Hematopoietic multipotent progenitor cell treated with erythropoietin and hydrocortisone succinate and interleukin-3 and kit ligand, for 15 days (in vitro differentiated cells): Measurements from ENCODE around the gene SNHG17.
"Not testable (repeated sequence)": the region's sequence is repeated elsewhere in the genome, so short reads cannot be mapped to it uniquely, and the experiment has no call there.

Source experiments
- DNase-seq: peaks from one replicate; pipeline ENCODE4 v3.0.0-alpha.2; 2015; ENCODE audit warnings: low spot score

Gene SNHG17

DNA sequence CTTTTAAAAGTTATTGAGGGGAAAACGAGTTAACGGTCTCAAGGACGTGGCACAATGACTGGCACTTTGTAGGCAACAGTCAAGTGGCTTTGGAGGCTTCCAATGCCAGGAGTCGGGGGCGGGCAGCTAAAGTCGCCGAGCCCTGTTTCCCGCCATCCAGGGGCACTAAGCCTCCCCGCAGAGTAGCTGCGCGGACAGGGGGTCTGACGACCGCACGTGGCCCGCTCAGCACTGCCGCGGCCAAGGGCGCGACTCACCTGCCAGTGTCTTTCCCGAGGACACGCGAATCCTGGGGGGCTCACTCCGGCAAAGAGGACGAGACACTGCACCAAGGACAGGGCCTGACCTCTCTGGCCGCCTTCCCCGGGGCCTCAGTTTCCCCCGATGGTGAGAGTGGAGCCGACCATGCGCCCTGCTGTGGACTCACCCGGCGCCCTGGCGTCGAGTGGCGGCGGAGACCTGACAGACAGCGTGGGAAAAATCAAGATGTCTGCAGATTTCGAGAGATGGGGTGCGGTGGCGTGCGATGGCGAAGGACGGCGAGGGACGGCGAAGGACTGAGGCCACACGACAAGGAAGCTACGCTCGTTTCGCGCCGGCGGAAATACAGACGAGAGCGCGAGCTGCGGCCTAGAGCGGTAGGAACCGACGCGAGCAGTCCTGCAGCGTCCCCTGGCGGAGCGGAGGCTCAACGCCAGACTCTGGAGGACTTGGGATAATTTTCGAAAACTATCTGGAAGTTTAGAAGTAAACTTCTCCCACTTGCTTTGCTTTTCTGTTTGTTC lies at the start of gene SNHG17:
SNHG17 (minus strand) TSS at position 559 of the 785 bp plus-strand sequence.
- DNase-seq: peak; percentile 93

DNA sequence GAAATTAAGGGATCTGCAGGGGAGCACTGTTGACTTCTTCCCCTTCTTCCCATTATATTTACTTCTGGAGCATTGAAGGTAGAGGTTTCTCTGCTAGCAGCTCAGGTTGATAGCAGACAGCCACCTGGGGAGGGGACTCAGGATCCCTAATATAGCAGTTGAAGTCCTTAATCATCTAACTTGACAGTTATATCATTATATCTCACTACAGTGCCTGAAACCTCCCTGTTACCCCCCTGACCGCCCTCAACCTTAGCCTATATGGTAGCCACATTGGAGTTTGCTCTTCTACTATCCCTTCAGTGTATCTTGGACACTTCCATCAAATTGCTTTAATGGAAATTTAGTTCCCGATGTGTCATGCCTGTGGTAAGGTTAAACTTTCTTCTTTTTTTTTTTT lies 44.5 kb upstream of the SNHG17 start:
- DNase-seq: no peak

DNA sequence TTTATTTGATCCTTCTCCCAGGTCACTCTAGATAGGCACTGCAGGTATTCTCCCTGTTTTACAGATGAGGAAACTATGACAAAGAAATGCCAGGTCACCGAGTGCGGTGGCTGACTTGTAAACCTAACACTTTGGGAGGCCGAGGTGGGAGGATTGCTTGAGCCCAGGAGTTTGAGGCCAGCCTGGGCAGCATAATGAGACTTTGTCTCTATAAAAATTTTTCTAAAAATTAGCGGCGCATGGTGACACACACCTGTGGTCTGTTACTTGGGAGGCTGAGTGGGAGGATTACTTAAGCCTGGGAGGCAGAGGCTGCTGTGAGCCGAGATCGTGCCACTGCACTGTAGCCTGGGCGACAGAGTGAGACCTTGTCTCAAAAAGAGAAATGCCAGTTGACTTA lies 42.6 kb upstream of the SNHG17 start:
- no peak for DNase-seq

DNA sequence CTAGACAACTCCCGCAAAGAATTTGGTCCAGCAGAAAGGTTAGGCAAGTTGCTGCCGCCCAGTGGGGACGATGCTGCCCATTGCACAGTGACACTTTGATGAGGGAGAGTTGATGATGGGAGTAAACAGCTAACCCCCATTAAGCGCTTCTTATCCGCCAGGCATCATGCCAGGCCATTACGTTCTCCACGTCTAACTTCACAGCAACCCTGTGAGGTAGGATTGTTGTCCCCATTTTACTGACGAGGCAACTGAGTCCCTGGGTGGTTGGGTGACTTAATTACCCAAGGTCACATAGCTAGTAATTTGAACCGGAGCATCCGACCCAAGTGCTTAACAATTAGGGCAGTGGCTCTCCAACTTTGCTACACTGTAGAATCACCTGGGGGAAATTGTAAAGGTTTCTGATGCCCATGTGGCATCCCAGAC lies 38.3 kb upstream of the SNHG17 start:
- peak; percentile 51 for DNase-seq

DNA sequence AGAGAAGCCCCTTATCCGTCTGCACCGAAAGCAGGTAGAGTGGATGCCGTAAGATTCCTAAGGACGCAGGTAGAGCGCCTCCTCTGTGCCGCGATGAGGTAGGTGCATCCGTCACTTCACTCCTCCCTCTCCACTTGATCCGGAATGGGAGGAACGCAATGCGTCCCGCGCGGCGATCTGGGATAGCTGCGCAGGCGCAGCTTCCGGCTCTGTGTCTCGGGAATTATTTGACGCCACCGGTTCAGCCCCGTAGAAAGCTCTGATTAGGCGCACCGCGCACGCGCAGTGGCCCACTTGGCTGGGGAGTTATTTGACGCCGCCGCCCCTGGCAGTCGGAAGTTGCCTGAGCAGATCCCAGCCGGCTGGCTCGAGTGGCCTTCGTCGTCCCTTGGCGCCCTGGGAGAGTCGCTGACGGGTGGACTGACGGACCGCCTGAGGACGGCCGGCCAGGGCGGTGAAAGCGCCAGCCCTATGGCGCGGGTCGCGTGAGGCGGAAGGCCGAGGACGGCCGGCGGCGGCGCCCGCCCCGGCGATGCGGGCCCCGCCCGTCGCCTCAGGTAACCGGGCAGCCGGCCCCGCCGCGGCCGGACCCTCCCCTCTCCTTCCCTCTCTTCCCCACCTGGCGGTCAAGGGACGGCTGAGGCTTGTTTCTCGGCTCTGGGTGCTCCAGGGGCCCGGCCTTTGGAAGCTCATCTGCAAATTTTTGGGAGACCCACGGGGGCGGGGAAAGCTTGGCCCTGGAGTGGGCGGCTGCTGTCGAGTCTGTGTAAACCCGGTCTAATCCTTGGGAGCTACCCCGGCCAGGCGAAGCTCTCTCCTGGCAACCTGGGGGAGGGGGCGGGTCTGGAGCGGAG lies 37.6 kb upstream of the SNHG17 start, which contains the start of gene RALGAPB:
RALGAPB (plus strand) TSS at position 331 of the 854 bp plus-strand sequence. CDS start 15,590 bp downstream, outside the sequence.
- peak; percentile 99 for DNase-seq

DNA sequence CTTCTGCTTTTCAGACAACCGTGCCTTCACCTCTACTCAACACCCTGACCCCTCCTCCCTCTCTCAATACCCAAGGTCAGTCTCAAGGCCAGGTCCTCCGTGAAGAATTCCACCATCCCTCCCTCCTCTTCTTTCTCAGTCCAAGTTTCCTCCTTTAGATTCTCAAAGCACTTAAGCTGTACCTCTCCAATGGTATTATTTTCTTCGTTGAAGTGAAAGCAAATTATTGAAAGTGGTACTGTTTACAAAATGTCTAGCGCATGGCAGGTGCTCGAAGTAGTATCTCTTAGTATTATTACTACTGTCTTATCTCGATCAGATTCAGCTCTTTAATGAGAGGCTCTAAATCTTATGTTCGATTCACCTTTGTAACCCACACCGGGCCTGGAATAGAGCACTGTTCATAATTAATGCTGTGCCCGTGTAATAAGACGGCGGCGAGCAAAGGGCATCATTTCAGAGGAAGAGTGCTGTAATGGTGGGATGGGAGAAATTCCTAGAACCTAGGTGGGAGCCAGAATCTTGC lies 36.9 kb upstream of the SNHG17 start:
- DNase-seq: no peak

DNA sequence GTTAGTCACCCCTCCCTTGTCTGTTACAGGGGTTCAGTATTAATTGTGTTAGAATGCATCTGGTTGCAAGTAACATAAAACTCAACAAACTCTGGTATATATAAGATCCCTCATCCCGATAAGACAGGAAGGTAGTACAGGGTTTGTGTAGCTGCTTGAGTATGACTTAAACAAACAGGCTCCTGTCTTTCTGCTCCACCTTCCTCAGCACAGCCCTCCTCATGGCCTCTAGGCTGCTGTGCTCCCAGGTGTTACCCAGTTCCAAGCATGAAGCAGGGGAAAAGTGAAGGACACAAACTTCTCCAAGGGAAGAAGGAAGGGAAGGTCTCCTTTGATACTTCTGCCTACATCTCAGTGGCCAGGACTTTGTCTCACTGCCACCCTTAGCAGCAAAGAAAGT lies 36.1 kb upstream of the SNHG17 start:
- no peak for DNase-seq

DNA sequence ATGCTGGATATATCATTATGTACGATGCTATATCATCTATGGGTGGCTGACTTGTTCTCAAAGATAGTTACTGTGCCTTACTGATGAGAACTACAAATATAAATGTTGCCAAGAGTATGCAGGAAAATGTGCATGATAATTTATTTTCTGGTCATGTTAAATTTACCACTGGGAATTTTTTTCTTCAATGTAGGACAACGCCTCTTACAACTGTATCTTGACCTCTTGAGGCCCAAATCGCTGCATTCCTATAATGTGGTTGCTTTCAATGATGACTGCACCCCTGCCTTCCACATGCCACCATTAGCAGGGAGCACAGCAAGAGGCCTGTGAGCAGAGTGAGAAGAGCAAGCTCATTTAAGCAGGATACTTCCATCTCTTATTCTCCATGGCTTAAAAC lies 31.9 kb upstream of the SNHG17 start:
- no peak for DNase-seq

DNA sequence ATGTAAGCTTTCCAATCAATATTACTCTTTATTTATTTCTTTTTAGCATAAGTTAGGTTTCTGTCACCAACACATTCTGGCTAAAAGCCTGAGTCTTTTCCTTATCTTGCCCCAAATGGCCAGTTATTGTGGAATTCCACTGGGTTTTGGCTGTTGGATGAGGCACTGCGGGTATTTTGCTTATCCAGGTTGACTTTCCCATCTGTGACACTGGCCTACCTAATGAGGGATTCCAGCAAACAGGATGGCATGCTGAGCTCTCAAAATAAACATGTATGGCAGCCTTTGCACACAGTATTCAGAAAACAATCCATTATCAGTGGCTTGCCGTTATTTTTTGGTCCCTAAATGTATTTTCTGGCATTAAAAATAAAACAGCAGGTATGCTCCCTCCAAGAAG lies 31.0 kb upstream of the SNHG17 start:
- no peak for DNase-seq

DNA sequence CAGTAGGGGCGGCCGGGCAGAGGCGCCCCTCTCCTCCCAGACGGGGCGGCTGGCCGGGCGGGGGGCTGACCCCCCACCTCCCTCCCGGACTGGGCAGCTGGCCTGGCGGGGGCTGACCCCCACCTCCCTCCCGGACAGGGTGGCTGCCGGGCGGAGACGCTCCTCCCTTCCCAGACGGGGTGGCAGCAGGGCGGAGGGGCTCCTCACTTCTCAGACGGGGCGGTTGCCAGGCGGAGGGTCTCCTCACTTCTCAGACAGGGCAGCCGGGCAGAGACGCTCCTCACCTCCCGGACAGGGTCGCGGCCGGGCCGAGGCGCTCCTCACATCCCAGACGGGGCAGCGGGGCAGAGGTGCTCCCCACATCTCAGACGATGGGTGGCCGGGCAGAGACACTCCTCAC lies 26.4 kb upstream of the SNHG17 start:
- DNase-seq: not testable (repeated sequence)

DNA sequence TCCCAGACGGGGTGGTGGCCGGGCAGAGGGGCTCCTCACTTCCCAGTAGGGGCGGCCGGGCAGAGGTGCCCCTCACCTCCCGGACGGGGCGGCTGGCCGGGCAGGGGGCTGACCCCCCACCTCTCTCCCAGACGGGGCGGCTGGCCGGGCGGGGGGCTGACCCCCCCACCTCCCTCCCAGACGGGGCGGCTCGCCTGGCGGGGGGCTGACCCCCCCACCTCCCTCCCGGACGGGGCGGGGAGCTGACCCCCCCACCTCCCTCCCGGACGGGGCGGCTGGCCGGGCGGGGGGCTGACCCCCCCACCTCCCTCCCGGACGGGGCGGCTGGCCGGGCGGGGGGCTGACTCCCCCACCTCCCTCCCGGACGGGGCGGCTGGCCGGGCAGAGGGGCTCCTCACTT lies 26.0 kb upstream of the SNHG17 start:
- not testable (repeated sequence) for DNase-seq

DNA sequence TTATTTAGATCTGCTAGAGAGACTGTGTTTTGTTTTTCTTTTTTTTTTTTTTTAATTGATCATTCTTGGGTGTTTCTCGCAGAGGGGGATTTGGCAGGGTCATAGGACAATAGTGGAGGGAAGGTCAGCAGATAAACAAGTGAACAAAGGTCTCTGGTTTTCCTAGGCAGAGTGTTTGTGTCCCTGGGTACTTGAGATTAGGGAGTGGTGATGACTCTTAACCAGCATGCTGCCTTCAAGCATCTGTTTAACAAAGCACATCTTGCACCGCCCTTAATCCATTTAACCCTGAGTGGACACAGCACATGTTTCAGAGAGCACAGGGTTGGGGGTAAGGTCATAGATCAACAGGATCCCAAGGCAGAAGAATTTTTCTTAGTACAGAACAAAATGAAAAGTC lies 25.5 kb upstream of the SNHG17 start:
- not testable (repeated sequence) for DNase-seq

DNA sequence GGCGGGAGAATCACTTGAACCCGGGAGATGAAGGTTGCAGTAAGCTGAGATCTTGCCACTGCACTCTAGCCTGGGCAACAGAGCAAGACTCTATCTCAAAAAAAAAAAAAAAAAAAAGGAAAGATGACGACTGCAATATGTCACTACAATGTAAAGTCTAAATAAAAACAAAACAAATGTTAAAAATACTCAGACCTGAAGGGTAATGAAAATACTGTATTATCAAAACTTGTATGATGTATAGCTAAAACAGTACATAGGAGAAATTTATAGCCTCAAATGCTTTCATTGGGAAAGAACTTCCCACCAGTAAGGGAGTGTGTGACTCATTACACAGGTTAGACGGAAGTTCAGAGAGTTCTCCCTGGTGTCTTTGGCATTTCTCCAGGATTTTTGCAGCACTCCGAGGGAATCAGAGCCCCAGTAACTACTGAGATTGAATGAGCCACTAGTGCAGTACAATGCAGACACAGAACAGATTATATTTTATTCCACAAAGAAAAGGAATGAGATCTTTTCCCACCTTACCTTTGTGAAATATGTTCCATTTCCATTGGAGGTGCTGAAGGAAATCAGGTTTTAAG lies 25.0 kb upstream of the SNHG17 start:
- no peak for DNase-seq

DNA sequence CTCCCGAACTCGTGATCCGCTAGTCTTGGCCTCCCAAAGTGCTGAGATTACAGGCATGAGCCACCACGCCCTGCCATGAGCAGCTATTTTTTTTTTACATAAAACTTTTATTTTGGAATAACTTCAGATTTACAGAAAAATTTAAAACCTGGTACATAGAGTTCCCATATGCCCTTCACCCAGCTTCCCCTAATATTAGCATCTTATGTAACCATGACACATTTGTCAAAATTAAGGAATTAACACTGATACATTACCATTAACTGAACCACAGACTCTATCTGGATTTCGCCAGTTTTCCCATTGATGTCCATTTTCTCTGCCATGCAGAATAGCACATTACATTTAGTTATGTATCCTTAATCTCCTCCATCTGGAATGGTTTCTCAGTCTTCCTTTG lies 23.2 kb upstream of the SNHG17 start:
- no peak for DNase-seq

DNA sequence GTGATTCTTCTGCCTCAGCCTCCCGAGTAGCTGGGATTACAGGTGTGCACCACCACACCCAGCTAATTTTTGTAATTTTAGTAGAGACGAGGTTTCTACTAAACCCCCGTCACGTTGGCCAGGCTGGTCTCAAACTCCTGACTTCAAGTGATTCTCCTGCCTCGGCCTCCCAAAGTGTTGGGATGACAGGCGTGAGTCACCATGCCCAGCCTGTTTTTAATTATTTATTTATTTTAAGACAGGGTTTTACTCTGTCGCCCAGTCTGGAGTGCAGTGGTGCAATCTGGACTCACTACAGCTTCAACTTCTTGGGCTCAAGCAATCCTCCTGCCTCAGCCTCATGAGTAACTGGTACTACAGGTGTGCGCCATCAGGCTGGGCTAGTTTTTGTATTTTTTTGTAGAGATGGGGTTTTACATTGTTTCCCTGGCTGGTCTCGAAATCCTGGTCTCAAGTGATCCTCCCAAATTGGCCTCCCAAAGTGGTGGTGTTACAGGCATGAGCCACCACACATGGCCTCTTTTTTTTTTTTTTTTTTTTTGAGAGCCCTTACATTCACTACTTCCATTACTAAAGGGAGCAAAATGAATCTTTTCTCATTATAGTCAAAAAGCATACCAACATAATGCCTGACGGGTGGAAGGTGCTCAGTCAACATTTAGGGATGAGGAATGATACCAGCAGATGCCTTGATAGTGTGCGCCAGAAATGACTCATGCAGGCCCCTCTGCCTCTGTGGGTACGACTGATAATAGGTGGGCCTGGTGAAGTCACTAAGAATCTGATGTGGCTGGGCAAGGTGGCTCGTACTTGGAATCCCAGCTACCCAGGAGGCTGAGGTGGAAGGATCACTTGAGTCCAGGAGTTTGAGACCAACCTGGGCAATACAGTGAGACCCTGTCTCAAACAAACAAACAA lies 19.7 kb upstream of the SNHG17 start:
- no peak for DNase-seq

DNA sequence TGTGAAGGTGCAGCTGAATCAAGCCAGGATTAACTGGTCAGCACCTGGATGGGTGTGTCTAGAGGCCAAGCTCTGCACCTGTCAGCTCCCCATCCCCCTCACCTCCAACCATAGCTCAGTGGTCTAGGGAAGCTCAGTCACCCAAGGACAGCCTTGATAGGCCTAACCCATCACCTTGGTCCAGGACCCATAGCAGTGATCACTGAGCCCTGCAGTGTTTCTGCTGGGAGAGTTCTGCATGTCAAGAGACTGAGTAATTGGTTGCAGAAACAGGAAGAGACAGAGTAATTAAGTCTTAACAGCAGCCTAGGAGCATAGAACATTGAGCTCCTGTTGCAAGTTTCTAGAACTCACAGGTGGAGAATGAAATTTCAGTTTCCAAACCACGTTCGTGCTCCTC lies 18.8 kb upstream of the SNHG17 start:
- DNase-seq: no peak

DNA sequence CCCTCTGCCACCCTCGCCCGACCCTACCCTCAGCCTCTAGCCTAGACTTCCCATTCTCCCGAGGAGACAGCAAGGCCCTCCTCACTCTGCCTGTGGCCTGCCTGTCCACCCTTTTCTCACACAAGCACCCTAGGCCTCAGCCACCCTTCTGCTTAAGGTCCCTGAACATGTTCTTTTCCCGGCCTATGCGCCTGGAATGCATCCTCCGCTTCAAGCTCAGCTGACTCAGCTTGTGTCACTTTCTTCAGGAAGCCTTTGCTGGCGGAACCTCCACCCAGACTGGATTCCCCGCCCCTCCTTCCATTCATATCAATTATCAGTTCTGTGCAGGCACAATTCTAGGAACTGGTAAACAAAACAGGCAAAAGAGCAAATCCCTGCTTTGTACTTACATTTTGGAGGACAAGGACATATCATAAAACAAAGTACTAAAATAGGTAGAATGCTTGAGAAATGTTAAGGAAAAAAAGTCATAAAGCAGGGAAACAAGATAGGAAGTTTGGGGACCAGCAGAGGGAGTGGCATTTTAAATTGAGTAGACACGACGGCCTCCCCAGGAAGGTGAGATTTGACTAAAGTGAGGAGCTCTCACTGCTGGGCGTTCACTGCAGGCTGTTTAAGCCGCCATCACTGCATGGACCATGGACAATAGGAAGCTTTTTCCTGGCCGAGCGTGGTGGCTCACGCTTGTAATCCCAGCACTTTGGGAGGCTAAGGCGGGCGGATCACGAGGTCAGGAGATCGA lies 17.9 kb upstream of the SNHG17 start:
- DNase-seq: peak; percentile 76

DNA sequence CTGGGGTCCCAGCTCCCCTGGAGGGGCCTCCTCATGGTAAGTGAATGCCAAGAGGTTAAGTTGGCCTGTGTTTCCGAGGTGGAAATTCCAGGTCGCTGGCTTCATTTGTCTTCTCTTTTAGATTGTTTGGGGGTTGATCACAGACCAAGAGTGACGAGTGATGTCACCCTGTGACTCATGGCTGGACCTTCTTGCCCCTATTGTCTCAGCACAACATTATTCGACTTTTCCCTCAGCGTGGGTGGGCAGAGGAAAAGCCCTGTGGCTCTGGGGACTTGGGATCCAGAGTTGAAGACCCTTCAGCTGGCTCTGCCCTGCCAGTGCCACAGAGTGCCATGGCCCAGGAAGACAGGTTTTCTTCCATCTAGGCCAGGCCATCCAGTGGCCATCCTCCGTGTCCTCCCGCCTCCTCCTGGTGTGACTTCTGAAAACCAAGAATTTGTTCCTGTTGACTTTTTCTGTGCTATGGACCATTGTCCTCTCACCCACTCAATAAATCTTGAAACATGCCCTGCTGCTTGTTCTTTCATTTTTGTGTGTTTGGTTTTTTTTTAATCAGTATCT lies 15.4 kb upstream of the SNHG17 start:
- no peak for DNase-seq

DNA sequence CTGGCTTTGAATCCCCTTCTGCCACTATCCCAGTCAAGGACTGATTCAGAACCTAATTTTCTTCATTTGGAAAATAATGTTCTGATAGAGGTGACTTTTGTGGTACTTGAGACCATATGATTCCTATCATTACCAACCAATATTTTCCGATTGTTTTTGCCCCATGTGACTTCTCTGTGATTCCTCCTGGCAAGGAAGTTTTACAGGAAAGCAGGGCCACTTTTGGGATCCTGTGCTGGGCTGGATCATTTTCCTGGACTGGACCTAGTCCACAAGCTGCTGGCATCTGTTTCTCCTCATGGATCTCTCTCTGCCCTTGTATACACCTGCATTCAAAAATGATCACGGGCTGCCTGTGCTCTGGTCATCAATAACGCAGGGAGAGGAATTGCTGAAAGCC lies 13.9 kb upstream of the SNHG17 start:
- DNase-seq: no peak

DNA sequence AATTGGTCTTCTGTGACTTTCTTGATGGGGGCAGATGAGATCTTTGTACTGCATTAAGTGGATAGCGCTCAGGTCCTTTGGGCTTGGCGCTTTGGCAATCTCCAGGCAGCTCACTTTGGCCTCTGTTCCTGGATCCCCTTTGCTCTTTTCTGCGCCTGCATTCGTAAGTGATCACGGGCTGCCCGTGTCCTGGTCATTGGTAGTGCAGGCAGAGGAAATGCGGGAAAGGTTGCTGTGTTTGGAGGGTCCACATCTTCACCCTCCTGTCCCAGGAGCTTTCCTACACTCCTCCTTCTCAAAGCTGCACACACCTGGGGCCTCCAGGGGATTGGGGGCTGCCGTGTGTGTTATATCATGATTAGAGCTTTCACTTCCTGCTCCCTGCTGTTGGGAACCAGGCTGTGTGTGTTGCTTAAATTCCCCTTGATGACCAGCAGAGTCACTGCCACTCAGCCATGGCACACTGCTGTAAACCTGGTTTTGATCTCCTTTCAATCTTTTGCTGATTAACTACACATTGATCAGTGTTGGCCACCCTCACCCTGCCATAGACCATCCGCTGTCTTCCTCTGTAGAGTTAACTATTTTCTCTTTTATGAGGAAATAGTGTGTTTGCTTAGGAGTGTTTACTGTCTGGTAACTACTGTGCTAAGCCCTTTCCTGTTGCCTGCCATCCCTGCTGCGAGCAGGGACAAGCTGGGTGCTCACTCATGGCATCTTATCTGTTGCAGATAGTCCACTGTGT lies 13.0 kb upstream of the SNHG17 start:
- DNase-seq: no peak
